Smooth muscle cell of the coronary artery (primary cell): ENCODE data around the gene ADPRH. TPM values are rescaled to one million over a fixed set of nuclear protein-coding genes. Genes with fewer than 3 reads are reported as not detected.

ENCODE experiments used
- total RNA-seq: library from RNA; depleted of rRNA; stranded (reverse); fragments of >200 nt; gene quantifications from 2 replicates; pipeline ENCODE4 v1.2.3, GENCODE V29; 2014; ENCODE audit warnings: low replicate concordance

Gene ADPRH
- 0.70 and 2.2 TPM in 2 replicates for total RNA-seq

GRCh38 chr3:119579366-119580066 lies at the start of gene ADPRH:
Gene ADPRH (plus strand): TSS chr3:119579492. CDS start chr3:119582170, 2,678 bp downstream.

GRCh38 chr3:119559441-119559963 lies 19.8 kb upstream of the ADPRH start, which contains the start of gene CD80:
Gene CD80 (minus strand): TSS chr3:119559614. CDS start chr3:119557728, 1,886 bp downstream.

GRCh38 chr3:119597548-119598288 lies 18.4 kb downstream of the ADPRH start, which contains the start of gene PLA1A:
Gene PLA1A (plus strand): TSS chr3:119597885. CDS start chr3:119597914, 29 bp downstream.

Other genes starting within 250 kb of the ADPRH start
- 42.6 and 57.3 TPM in 2 replicates for gene TMEM39A, start 115.9 kb upstream of the ADPRH start, total RNA-seq
- 14.9 and 26.7 TPM in 2 replicates for gene POGLUT1, start 110.5 kb upstream of the ADPRH start, total RNA-seq
- gene TIMMDC1, start 80.9 kb upstream of the ADPRH start, total RNA-seq = 28.7 and 42.2 TPM in 2 replicates
- gene CD80, start 19.9 kb upstream of the ADPRH start, total RNA-seq = not detected in 2 replicates
- gene PLA1A, start 18.4 kb downstream of the ADPRH start, total RNA-seq = 0.08 and 0.12 TPM in 2 replicates
- gene POPDC2, start 81.1 kb downstream of the ADPRH start, total RNA-seq = 0.15 and 0.47 TPM in 2 replicates
- 12.2 and 32.3 TPM in 2 replicates for gene COX17, start 97.9 kb downstream of the ADPRH start, total RNA-seq
- under 0.01 and 0.53 TPM in 2 replicates for gene CFAP91, start 123.5 kb downstream of the ADPRH start, total RNA-seq
- gene NR1I2, start 202.6 kb downstream of the ADPRH start, total RNA-seq = 0.08 TPM in 1 of 2 replicates, not detected in the other